Liver (tissue), 9 donors: ENCODE measurements around the gene NBAS. TPM values are rescaled to one million over a fixed set of nuclear protein-coding genes. Genes with fewer than 3 reads are reported as not detected.

Source experiments
- DNase-seq: peaks from one replicate; pipeline ENCODE4 v3.0.0-alpha.2; 2017; ENCODE audit warnings: low spot score
- H3K27ac ChIP-seq, 2 donors: one replicate each; pipeline ENCODE4 v1.7.0; 2013; ENCODE audit warnings: inconsistent platforms in 2 of 2, low read length in 2 of 2, control low read depth in 1 of 2, low read depth in 1 of 2, mild to moderate bottlenecking in 1 of 2
- H3K27me3 ChIP-seq, 4 donors: one replicate each; pipeline versions ENCODE4 v1.6.1 to v1.7.0; 2013; ENCODE audit warnings: low read length in 3 of 4, inconsistent platforms in 1 of 4, mild to moderate bottlenecking in 1 of 4, moderate library complexity in 1 of 4; ENCODE audit not compliant: control insufficient read depth in 4 of 4, insufficient read depth in 4 of 4
- H3K36me3 ChIP-seq, 4 donors: one replicate each; pipeline versions ENCODE4 v1.6.1 to v1.7.0; 2013; ENCODE audit warnings: low read length in 3 of 4, mild to moderate bottlenecking in 3 of 4, low read depth in 1 of 4, moderate library complexity in 1 of 4; ENCODE audit not compliant: control insufficient read depth in 4 of 4, insufficient read depth in 3 of 4
- H3K4me1 ChIP-seq, 4 donors: one replicate each; pipeline versions ENCODE4 v1.6.1 to v1.7.0; 2013; ENCODE audit warnings: low read length in 3 of 4, mild to moderate bottlenecking in 3 of 4, moderate library complexity in 1 of 4; ENCODE audit not compliant: control insufficient read depth in 4 of 4, insufficient read depth in 4 of 4
- H3K4me3 ChIP-seq, 3 donors: one replicate each; pipeline versions ENCODE4 v1.6.1 to v1.7.0; 2013; ENCODE audit warnings: low read length in 3 of 3, control low read depth in 1 of 3, low read depth in 1 of 3, mild to moderate bottlenecking in 1 of 3
- H3K9ac ChIP-seq, 2 donors: one replicate each; pipeline ENCODE4 v1.7.0; 2013; ENCODE audit warnings: low read length in 2 of 2, mild to moderate bottlenecking in 2 of 2, moderate library complexity in 2 of 2, control low read depth in 1 of 2, low read depth in 1 of 2
- H3K9me3 ChIP-seq, 4 donors: one replicate each; pipeline versions ENCODE4 v1.6.1 to v1.7.0; 2013; ENCODE audit warnings: low read length in 3 of 4; ENCODE audit not compliant: control insufficient read depth in 4 of 4
- CTCF ChIP-seq: fragments of 150-350 bp; IDR thresholded peaks from 2 replicates; pipeline ENCODE4 v1.5.1; 2017; ENCODE audit warnings: improper control_type of control experiment, low read depth, low read length; ENCODE audit not compliant: missing input control
- FOXA1 ChIP-seq: IDR thresholded peaks from 2 replicates; pipeline ENCODE4 v1.6.1; 2016; ENCODE audit warnings: antibody characterized with exemption
- FOXA2 ChIP-seq: IDR thresholded peaks from 2 replicates; pipeline ENCODE4 v1.6.1; 2016; ENCODE audit warnings: antibody characterized with exemption
- GABPA ChIP-seq, 2 donors: IDR thresholded peaks in 1 of 2; conservative IDR thresholded peaks in 1 of 2; 2 replicates each; pipeline ENCODE4 v1.6.1; 2016; ENCODE audit warnings: antibody characterized with exemption in 2 of 2, mild to moderate bottlenecking in 1 of 2, moderate library complexity in 1 of 2
- HNF4G ChIP-seq: IDR thresholded peaks from 2 replicates; pipeline ENCODE4 v1.6.1; 2016; ENCODE audit warnings: antibody characterized with exemption
- JUND ChIP-seq, 2 donors: IDR thresholded peaks; 2 replicates each; pipeline ENCODE4 v1.6.1; 2016; ENCODE audit warnings: antibody characterized with exemption in 2 of 2
- NR2F2 ChIP-seq: IDR thresholded peaks from 2 replicates; pipeline ENCODE4 v1.6.1; 2016; ENCODE audit warnings: antibody characterized with exemption
- RAD21 ChIP-seq, 2 donors: IDR thresholded peaks; 2 replicates each; pipeline ENCODE4 v1.6.1; 2016; ENCODE audit warnings: antibody characterized with exemption in 2 of 2, mild to moderate bottlenecking in 2 of 2
- REST ChIP-seq: IDR thresholded peaks from 2 replicates; pipeline ENCODE4 v1.6.1; 2016; ENCODE audit warnings: antibody characterized with exemption, mild to moderate bottlenecking
- RXRA ChIP-seq, 2 donors: IDR thresholded peaks; 2 replicates each; pipeline ENCODE4 v1.6.1; 2017 to 2018; ENCODE audit warnings: antibody characterized with exemption in 2 of 2, mild to moderate bottlenecking in 1 of 2
- SP1 ChIP-seq: IDR thresholded peaks from 2 replicates; pipeline ENCODE4 v1.6.1; 2018; ENCODE audit warnings: antibody characterized with exemption, mild to moderate bottlenecking
- YY1 ChIP-seq: IDR thresholded peaks from 2 replicates; pipeline ENCODE4 v1.6.1; 2016; ENCODE audit warnings: antibody characterized with exemption, mild to moderate bottlenecking
- WGBS: extraction: QIAGEN DNeasy Blood & Tissue Kit; methylation state at CpG from one replicate; pipeline ENCODE4 v1.1.7; 2013; 5-methylcytosine and 5-hydroxymethylcytosine counted together
- polyA plus RNA-seq, 2 donors: library from polyadenylated mRNA; stranded (reverse) in 1 of 2; unstranded in 1 of 2; fragments of 200-250 nt in 1 of 2; fragments of >200 nt in 1 of 2; fragmentation: Nextera tagmentation in 1 of 2; extraction: Ambion mirVana in 1 of 2; gene quantifications; one replicate each; pipeline versions ENCODE4 v1.2.1 to v1.2.3, GENCODE V29; 2013 to 2015
- total RNA-seq, 2 donors: library from RNA; depleted of rRNA; stranded (reverse); fragments of >200 nt; gene quantifications; one replicate each; pipeline ENCODE4 v1.2.3, GENCODE V29; 2014
- donor health status: healthy.
- donor health status: healthy.
- donor health status: healthy.
- donor health status: healthy.
- donor health status: healthy.

The NBAS gene
- total and polyA plus RNA-seq, 4 donors: 10.5 to 40.0 (median 18.9) TPM

- Histone ChIP-seq H3K4me1 (peaks cover 0 to 1% (median 0%) of the 10 kb centered on the region in 4 donors), H3K9ac (no peak overlapping the region), H3K27ac (no peak overlapping the region), H3K36me3 (peaks cover 0 to 8% (median 4%) of the 10 kb centered on the region in 4 donors), H3K4me3 (no peak overlapping the region), H3K27me3 (no peaks in the 10 kb centered on the region), H3K9me3 (no peaks in the 10 kb centered on the region)
- WGBS: 98% methylated on average over 3 of the region's 3 CpGs
- TF ChIP-seq CTCF: no peak
- TF ChIP-seq FOXA2: no peak
- TF ChIP-seq FOXA1: no peak
- no peak for TF ChIP-seq NR2F2
- TF ChIP-seq RXRA (IDR thresholded peaks at IDR 0.05): no peak
- no peak for TF ChIP-seq JUND (IDR thresholded peaks at IDR 0.05)
- no peak for TF ChIP-seq SP1
- TF ChIP-seq YY1: no peak
- TF ChIP-seq RAD21 (IDR thresholded peaks at IDR 0.05): no peak
- TF ChIP-seq HNF4G: no peak
- no peak for TF ChIP-seq GABPA (IDR thresholded peaks at IDR 0.05 in 1 of 2, conservative IDR thresholded peaks at IDR 0.05 in 1 of 2)
- TF ChIP-seq REST: no peak
- no peak for DNase-seq
Observed at GRCh38 chr2:15481000-15481399, 80.1 kb downstream of the NBAS start.

- H3K9ac ChIP-seq: no peak overlapping the region
- DNase-seq: no peak
- H3K27me3 ChIP-seq: no peaks in the 10 kb centered on the region
- no peaks in the 10 kb centered on the region for H3K9me3 ChIP-seq
- no peak overlapping the region for H3K27ac ChIP-seq
- H3K4me3 ChIP-seq: no peak overlapping the region
- no peak for TF ChIP-seq REST
- H3K36me3 ChIP-seq: peaks cover 0 to 8% (median 4%) of the 10 kb centered on the region in 4 donors
- H3K4me1 ChIP-seq: peaks cover 0 to 1% (median 0%) of the 10 kb centered on the region in 4 donors
Observed at GRCh38 chr2:15480552-15480951, 80.6 kb downstream of the NBAS start.
